ACHN (cell line): ENCODE results near the gene MYO5A.

Source experiments
- DNase-seq: peaks from one replicate; pipeline ENCODE4 v3.0.0-alpha.2; 2015
- in situ Hi-C: cut with HindIII; loops from 2 replicates; pipeline ENCODE4 v1.10.0; 2017; ENCODE audit warnings: low sequenced_read_pairs, low pct_ligation_motif_present, low pct_unique_long_range_greater_than_20kb

The MYO5A gene

GRCh38 chr15:52329987-52330386, 198.7 kb downstream of the MYO5A start:
- DNase-seq = no peak
- in situ Hi-C loops = no loop called here

GRCh38 chr15:52329150-52329549, 199.5 kb downstream of the MYO5A start:
- in situ Hi-C loops = no loop called here
- DNase-seq = no peak

- DNase-seq = no peak
- in situ Hi-C loops = no loop called here
Observed at GRCh38 chr15:52328680-52329079, 200.0 kb downstream of the MYO5A start.

GRCh38 chr15:52326756-52327155, 201.9 kb downstream of the MYO5A start:
- DNase-seq = peak; percentile 4

GRCh38 chr15:52324109-52324508, 204.6 kb downstream of the MYO5A start:
- DNase-seq = no peak
- in situ Hi-C loops = no loop called here

More at GRCh38 chr15:52326756-52327155, 201.9 kb downstream of the MYO5A start:
- in situ Hi-C loops = no loop called here

GRCh38 chr15:52318729-52319500, 209.8 kb downstream of the MYO5A start:
- in situ Hi-C loops = no loop called here
- no peak for DNase-seq

- in situ Hi-C loops = no loop called here
Observed at GRCh38 chr15:52317688-52318087, 211.0 kb downstream of the MYO5A start.

GRCh38 chr15:52317022-52317421, 211.7 kb downstream of the MYO5A start:
- no peak for DNase-seq
- in situ Hi-C loops = no loop called here

More at GRCh38 chr15:52317688-52318087, 211.0 kb downstream of the MYO5A start:
- no peak for DNase-seq

GRCh38 chr15:52309154-52309548, 219.5 kb downstream of the MYO5A start:
- in situ Hi-C loops = no loop called here
- DNase-seq = no peak

- in situ Hi-C loops = no loop called here
Observed at GRCh38 chr15:52308446-52309153, 220.1 kb downstream of the MYO5A start.

GRCh38 chr15:52307847-52308246, 220.8 kb downstream of the MYO5A start:
- in situ Hi-C loops = no loop called here
- no peak for DNase-seq

More at GRCh38 chr15:52308446-52309153, 220.1 kb downstream of the MYO5A start:
- DNase-seq = no peak

GRCh38 chr15:52306270-52306669, 222.4 kb downstream of the MYO5A start:
- in situ Hi-C loops = no loop called here
- no peak for DNase-seq

- no peak for DNase-seq
- in situ Hi-C loops = no loop called here
Observed at GRCh38 chr15:52303093-52303772, 225.4 kb downstream of the MYO5A start.

- DNase-seq = no peak
- in situ Hi-C loops = no loop called here
Observed at GRCh38 chr15:52301265-52301847, 227.3 kb downstream of the MYO5A start.

- peak; percentile 80 for DNase-seq
- in situ Hi-C loops = no loop called here
Observed at GRCh38 chr15:52295421-52296001, 233.2 kb downstream of the MYO5A start, which contains the start of gene MYO5C. MYO5C (minus strand) TSS chr15:52295804; CDS start chr15:52295636, 168 bp downstream.

- DNase-seq = no peak
- in situ Hi-C loops = no loop called here
Observed at GRCh38 chr15:52294881-52295420, 233.7 kb downstream of the MYO5A start.

- no peak for DNase-seq
- in situ Hi-C loops = no loop called here
Observed at GRCh38 chr15:52292780-52293392, 235.8 kb downstream of the MYO5A start.

- in situ Hi-C loops = no loop called here
- DNase-seq = no peak
Observed at GRCh38 chr15:52291204-52291603, 237.5 kb downstream of the MYO5A start.
